NT2/D1 (cell line): Measurements from ENCODE around the gene TRIM33.

Experiments
- SUZ12 ChIP-seq: IDR thresholded peaks from 2 replicates; pipeline ENCODE4 v1.6.1; 2011; ENCODE audit not compliant: insufficient read length, insufficient read depth; ENCODE audit errors: extremely low read depth
- YY1 ChIP-seq: IDR thresholded peaks from 2 replicates; pipeline ENCODE4 v1.6.1; 2011; ENCODE audit not compliant: insufficient read length, insufficient read depth
- ZNF274 ChIP-seq: IDR thresholded peaks from 2 replicates; pipeline ENCODE4 v1.6.1; 2011; ENCODE audit warnings: mild to moderate bottlenecking, low read depth, low read length

- TF ChIP-seq ZNF274: no peak
- TF ChIP-seq YY1: no peak
- TF ChIP-seq SUZ12: no peak
These were observed 8.9 kb downstream of the TRIM33 start for GRCh38 chr1:114502080-114502479.
